Hepatocyte (in vitro differentiated cells): ENCODE results near the gene CCM2.

Experiments used
- EZH2 ChIP-seq: fragments of 200-600 bp; sonication (generic); IDR thresholded peaks from 2 replicates; pipeline ENCODE4 v1.6.1; 2016; ENCODE audit warnings: antibody characterized with exemption, mild to moderate bottlenecking, borderline replicate concordance
- EZH2phosphoT487 ChIP-seq: fragments of 200-600 bp; sonication (generic); IDR thresholded peaks from one replicate; pipeline ENCODE4 v1.6.1; 2018; ENCODE audit warnings: antibody characterized with exemption, mild to moderate bottlenecking, low read depth, moderate library complexity; ENCODE audit not compliant: unreplicated experiment, severe bottlenecking
- TF ChIP-seq, protein P1 (sequence below): fragments of 200-600 bp; sonication (generic); IDR thresholded peaks from 2 replicates; pipeline ENCODE4 v1.5.1; 2016; ENCODE audit warnings: antibody characterized with exemption, mild to moderate bottlenecking; ENCODE audit not compliant: poor library complexity

DNA sequence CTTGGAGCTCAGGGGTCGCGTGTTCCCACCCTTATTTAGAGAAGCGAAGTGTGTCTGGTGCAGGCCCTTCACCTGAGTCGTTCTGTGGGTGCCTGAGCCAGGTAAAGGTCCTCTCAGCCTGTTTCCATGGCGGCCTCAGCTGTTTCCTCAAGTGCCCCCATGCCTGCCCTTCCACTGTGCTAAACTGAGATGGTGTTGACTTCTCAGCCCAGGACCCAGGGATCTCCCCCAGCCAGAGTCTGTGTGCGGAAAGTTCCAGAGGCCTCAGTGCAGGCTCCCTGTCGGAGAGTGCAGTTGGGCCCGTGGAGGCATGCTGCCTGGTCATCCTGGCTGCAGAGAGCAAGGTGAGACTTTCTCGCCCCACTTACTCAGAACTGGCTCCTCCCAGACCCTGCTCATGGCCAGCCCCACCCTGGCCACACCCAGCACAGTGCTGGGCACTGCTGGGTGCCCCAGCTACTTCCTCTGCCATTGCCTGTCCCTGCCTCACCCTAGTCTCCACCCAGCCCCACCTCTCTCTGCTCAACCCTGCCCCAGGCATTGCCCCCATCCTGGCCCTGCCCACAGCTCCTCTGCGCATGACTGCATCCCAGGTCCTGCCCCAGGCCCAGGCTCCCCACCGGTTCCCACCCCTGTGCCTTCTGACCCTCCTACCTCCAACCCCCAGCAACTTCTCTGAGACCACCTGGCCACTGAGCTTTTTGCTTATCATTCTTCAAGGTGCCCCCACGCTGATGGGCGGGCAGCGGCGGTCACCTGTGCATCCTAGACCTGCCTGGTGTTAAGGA, 68.4 kb downstream of the CCM2 start:
- TF ChIP-seq, protein P1, sequence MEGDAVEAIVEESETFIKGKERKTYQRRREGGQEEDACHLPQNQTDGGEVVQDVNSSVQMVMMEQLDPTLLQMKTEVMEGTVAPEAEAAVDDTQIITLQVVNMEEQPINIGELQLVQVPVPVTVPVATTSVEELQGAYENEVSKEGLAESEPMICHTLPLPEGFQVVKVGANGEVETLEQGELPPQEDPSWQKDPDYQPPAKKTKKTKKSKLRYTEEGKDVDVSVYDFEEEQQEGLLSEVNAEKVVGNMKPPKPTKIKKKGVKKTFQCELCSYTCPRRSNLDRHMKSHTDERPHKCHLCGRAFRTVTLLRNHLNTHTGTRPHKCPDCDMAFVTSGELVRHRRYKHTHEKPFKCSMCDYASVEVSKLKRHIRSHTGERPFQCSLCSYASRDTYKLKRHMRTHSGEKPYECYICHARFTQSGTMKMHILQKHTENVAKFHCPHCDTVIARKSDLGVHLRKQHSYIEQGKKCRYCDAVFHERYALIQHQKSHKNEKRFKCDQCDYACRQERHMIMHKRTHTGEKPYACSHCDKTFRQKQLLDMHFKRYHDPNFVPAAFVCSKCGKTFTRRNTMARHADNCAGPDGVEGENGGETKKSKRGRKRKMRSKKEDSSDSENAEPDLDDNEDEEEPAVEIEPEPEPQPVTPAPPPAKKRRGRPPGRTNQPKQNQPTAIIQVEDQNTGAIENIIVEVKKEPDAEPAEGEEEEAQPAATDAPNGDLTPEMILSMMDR, result no peak
- no peak for TF ChIP-seq EZH2phosphoT487
- TF ChIP-seq EZH2, result no peak
